ENCODE data around the gene DUSP22.

The DUSP22 gene

DNA sequence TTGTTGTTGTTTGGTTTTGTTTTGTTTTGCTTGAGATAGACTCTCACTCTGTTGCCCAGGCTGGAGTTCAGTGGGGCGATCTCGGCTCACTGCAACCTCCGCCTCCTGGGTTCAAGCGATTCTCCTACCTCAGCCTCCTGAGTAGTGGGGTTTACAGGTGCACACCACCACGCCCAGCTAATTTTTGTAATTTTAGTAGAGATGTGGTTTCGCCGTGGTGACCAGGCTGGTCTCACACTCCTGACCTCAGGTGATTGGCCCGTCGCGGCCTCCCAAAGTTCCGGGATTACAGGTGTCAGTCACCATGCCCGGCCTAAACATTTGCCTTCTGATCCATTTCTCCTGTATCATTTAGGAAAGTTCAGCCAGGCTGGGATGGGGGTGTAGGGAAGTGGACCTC lies 17.7 kb downstream of the DUSP22 start:
- no peak for DNase-seq (ENCODE audit: low spot score)

DNA sequence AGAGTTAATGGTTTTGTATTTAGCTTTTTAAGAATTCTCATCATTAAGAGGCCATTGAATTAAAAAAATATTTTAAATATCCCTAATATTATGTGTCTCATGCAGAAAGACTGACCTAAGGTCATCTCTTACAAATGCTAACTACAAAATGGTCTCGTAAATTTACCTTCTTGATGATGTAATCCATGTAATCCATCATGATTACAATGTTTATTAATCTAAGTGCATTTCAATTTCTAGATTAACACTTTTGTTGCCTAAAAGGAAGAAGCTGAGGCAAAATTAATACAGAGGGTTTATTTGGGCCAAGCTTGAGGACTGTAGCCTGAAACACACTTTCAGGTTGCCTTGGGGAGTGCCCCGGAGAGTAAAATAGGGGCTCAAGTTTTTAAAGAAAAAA lies 18.4 kb downstream of the DUSP22 start:
- no peak for DNase-seq (ENCODE audit: low spot score)

DNA sequence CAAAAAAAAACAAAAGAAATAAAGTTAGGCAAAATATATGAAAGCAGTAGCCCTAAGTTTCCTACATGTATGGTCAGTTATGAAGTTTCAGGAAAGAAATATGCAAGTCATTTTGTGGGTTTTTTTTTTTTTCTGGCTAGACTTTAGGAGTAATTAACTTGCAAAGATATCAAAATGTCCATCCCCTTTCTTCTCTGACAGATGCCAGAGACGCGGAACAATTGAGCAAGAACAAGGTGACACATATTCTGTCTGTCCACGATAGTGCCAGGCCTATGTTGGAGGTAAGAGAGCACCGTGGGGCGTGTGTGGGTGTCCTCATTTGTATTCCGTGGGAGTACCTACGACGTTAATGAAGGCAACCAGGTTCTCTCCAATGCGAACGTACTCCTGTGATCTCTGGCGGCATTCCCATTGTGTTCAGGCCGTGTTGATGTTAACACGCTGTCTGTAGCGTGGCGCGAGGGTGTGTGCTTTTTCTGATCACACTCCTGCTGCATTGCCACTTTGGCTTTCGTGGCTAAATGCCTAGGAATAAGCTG lies 19.5 kb downstream of the DUSP22 start:
- DNase-seq (ENCODE audit: low spot score) = no peak

DNA sequence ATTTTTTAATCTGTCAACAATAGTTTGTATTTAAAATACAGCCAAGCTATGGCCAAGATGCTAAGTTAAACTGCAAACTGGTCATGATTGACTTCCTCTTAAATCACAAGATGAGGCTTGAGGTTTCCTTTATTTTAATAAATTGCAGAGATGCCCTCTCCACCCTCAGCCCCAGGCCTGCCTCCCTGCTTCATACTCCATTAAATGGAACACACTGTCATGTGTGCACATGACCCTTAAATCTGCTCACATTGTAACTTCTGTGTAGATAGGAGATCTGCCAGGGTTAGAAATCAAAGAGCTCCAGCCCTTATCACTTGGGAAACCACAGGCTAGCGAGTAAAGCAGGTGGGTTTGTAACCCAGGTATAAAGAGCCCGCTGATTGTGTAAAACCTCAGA lies 20.8 kb downstream of the DUSP22 start:
- DNase-seq (ENCODE audit: low spot score) = no peak

DNA sequence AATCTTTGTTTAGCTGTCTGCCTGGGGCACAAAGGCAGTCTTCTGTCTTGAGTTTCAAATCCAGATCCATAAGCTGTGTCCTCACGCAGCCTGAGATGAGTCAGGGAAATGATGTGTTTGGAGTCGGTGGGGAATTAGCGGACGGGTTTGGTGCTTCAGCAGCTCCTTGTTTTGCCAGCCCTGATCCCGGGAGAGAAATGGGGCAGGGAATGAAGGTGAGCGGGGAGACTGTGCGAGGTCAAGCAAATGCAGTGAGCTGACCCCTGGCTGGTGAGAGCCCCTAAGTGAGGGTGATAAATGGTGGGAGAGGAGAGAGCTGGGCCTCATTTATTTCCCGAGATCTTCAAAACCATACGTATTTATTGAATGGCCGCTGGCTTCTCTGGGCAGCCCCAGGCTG lies 21.6 kb downstream of the DUSP22 start:
- no peak for DNase-seq (ENCODE audit: low spot score)

DNA sequence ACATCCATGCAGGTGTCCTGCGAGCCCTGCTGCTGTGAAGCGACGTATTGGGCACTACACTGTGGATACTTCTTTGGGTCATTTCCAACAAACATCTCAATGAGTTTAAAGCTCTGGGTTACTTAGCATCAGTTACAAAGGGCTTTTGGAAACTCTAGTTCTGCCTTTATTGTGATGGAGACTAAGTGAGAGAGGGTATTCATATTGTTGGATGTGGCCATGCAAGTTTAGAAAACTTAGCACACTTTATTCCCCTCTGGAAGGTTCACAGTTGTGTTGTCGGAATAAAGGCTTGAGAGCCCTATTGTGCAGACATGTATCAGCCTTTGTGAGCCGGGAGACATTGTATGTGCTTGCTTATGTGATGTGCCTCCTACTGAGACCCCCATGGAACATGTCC lies 22.1 kb downstream of the DUSP22 start:
- no peak for DNase-seq (ENCODE audit: low spot score)

DNA sequence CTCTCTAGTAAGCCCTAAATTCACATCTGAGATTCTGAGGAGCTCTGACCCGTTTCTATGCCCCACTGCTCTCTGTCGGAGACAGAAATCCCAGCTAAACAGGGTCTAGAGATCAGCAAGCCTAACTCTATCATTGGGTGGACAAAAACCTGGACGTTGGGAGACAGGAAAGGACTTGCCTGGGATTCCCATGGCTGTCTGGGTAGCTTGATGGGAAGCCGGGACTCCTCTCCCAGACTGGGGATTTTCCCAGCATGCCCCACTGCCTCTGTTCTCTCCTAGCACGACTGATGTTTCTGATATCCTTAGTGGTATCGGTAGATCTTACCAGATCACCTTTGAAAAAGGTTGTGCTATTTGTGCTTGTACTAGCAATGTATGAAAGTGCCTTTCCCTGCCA lies 22.9 kb downstream of the DUSP22 start:
- no peak for DNase-seq (ENCODE audit: low spot score)

DNA sequence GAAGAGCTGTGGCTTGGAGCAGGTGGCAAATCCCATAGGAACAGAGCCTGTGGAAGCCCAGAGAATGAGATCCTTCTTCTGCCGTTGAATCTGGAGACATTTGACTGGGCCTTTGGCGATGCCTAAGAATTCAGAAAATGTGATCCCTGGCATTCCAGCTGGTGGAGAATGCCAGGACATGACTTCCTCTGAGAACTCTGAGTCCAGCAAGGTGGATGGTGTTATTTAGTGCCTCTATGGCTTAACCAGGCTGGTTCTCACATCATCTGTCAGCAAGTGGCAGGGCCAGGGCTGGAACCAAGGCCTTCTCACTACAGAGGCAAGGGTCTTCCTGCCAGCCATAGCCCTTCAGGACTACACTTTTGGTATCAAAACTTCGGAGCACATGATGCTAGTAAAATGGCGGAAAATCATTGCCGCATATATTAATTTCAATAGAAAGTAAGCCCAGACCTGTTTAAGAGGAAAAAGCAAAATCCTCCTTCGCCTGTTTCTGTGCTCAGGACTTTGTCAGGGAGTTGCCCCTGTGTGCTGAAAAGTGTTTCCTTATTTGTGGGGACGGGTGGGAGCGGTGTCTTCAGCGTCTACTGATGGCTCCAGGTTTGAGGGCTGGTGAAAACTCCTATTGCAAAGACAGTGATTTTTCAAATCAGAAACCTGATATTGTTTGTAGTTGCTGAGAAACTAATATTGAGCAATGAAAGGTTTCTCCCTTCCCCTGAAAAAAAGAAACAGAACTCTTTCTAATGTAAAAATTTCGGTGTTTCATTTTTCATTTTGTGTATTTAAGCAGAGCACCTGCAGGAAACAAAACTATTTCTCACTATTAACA lies 23.9 kb downstream of the DUSP22 start:
- DNase-seq (ENCODE audit: low spot score) = no peak

DNA sequence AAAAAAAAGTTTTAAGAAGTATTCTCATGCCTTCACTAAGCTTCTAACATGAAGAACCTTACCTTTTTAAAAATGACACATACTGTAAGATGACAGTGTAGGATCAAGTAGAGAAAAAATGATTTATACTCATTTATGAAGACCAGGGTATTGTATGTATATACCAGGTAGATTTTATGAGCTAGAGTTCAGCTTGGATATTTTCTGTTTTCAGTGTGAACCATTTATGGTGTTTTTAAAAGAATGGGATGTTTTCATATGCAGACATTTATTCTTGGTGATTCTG lies 24.4 kb downstream of the DUSP22 start:
- no peak for DNase-seq (ENCODE audit: low spot score)

DNA sequence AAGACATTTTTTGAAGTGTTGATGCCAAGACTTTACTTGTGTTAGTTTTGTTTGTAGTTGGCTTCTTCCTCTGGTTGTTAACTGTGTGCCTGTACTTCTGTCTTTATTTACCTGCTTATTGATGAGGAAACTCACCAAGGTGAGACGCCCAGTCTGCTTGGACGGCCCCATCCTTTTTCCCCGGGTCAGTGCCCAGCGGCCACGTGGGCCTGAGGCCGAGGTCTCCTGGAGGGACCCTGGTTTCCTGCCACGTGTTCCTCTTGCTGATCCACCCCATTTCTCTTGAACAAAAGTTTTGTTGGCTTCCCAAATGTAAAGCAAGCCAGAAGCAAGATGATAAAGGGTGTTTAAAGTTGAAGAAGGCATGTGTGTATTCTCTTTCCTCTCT lies 24.8 kb downstream of the DUSP22 start:
- DNase-seq (ENCODE audit: low spot score) = no peak

DNA sequence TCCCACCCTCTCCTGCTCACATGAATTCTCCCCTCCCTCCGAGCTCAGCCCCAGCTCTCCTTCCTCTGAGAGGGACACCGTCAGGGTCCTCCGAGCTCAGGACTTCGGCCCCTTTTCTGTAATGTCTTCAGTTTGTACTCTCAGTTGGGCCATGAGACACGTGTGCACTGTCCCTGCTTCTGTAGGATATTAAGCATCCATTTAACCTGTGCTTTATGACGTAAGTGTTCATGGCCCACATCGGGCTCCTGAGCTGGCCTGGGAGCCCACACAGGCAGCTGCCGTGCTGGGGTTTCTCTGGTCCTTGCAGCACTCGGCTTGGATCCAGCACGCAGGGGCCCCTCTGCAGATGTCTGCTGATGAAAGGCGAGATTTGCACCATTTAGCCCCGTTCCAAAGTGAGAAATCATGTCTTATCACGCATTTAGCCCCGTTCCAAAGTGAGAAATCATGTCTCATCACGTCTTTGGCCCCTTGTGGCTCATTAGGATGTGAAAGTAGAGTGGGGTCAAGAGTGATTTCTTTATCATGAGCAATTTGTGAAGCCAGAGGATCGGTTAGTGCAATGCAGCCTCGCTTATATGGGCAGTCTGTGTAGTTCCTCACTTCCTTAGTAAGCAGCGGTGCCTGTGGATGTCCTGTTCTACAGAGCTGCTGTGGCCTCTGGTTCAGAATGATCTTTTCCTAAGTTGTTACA lies 25.3 kb downstream of the DUSP22 start:
- no peak for DNase-seq (ENCODE audit: low spot score)

DNA sequence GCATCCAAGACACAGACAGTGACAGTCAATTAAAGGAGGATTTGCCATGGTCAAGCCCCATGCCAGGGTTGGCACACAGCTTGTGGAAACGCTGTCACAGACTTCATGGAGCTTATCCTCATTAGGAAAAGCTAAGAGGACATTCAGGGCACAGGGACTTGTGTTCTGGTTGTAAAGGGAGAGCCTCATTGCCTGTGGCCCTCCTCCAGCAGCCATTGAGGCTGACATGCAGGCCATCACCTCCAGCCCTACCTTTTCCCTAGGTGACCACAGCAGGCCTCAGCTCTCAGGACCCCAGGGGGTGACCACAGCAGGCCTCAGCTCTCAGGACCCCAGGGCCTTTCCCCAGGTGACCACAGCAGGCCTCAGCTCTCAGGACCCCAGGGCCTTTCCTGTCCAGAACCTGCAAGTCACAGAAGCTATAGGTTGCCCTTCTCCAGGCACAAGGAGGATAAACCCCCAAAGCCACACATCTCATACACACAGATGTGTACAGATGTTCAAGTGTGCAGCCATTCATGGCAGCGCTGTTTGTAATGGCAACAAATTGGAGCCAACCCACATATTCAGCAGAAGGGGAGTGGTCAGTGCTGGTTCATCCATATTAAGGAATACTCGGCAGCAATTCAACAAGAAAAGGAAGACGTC lies 26.1 kb downstream of the DUSP22 start:
- DNase-seq (ENCODE audit: low spot score) = no peak

DNA sequence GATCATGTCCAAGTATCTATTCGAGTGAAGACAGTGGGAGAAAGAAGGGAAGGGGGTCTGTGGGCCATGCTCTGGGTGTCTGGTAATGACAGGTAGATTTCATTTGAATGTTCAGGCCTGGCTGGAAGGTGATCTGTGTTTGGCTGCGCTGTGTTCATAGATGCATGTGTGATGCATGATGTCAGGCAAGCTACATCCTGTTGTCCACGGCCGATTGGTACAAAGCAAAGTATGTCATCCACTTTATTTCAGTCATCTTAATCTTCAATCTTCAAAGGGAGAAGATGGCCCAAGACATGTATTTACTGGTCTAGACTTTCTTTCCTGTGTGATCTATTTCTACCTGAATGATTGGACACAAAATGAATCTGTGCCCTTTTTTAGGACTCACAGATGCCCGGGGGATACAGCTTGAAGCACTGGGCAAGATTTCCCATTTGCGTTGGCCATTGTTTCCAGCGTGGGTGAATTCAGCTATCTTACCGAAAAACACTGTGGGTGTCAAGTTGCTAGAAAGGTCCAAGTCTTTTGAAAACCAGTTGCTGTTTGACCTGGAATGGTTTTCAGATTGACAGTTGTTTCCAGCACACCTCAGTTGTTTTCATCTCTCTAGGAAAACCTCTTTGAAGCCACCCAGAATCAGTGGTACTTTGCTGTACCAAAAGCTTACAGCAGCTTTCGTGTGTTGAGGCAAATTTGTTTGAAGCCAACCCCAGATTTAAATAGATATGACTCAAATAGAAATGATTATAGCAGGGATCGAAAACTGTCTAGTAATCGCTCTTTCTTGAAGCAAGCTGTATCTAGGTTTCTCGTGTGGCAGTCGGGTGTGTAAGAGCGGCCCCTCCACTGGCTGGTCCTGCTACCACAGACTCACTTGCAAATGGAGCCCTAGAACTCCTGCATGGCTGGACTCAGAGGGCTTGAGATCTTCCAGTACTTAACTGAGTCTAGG lies 27.2 kb downstream of the DUSP22 start:
- DNase-seq (ENCODE audit: low spot score) = no peak

DNA sequence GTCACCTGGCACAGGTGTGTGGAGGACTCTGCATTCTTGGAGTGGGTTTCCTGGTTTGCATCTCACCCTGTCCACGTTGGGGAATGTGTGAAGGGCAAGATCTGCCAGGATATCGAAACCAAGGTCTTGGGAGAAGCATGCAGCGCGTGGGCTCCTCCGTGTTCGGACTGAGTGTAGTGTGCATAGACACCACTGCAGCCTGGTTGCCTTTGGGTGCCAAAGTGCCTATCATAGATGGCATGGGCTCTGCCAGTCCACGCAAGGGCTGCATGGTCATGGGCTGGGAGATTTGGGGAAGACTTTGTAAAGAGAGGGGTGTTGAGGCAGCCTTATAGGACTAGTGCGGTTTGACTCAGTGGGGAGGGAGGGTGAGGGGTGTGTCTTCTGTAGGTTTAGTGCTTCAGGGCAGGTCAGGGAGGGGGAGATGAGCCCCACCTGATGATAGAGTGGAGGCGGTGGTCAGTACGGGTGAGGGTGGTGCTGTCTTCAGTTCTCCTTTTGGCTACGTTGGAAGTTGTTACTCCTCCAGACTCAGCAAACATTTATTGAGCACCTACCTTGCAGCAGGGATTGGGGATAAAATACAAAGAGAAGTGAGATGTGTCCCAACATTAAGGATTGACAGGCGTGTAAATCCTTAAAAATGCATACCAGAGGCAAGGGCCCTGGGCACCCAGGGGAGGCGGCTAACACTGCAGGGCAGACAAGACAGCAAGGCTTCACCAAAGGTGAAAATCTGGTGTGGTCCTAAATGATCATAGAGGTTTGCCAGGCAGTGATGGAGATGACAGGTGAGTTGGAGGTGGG lies 28.3 kb downstream of the DUSP22 start:
- no peak for DNase-seq (ENCODE audit: low spot score)

DNA sequence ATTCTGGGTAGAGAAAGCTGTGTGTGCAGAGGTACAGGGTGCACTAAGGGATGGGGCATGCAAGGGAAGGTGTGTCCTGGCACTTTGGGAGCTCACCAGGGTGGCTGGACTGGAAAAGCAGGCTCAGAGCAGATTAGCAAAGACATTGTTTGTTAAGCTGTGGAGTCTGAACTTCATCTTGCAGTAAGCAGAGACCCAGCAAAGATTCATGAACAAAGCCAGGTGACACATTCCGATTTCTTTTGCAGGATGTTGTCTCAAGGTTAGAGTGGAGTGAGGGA lies 28.8 kb downstream of the DUSP22 start:
- no peak for DNase-seq (ENCODE audit: low spot score)

DNA sequence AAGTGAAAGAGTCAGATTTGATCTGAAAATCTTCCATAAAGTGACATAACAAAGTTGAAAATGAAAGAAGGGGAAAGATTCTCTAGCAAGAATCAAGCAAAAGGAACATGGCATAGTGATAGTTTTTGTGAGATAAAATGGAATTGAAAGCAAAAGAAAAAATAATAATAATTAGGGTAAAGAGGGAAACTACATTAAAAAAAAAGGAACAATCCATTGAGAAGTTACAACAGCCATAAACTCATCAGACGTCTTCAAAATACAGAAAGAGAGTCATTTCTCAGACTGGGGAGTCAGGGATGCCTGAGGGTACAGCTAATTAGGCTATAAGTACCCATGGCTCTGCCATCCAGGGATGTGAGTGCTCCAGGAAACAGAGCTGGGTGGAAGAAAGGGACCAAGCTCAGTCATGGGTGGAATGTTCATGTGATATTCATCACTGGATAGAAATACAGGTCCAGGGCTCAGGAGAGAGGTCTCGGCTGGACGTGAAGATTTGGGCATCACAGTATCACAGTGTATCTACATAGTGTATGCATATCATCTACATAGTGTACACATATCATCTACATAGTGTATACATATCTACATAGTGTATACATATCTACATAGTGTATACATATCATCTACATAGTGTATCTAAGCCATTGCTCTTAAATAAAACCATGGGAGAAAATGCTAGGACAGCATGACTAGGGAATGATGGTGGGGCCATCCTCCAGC lies 29.4 kb downstream of the DUSP22 start:
- no peak for DNase-seq (ENCODE audit: low spot score)

DNA sequence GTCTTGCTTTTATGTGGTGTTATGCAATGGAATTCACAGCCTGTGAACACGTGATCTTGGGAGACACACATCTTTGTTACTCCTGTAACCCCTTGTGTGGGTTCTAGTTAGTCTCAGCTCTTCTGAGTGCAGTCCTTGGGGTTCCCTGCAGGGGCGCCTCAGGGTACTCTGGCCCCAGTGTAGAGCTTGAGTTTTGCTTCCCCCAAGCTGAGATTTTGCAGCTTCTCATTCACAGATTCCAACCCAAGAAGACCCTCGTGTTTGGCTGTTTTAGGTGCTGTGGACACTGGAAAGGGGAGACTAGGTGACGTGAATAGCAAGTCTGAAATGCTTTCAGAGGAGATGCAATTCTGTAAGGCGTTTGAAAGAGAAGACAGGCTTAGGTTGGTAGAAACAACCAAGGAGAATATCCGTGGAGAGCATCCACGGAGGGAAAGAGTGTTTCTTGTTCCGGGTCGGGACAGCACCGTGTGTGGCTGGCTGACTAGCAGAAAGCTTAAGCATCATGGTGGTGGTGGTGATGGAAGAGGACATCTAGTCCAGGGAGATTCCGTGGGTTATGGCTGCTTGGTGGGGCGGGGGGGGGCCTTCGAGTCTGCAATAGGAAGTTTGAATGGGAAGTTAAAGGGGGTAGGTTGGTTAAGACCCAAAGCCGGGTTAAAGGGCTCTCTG lies 30.1 kb downstream of the DUSP22 start:
- no peak for DNase-seq (ENCODE audit: low spot score)

DNA sequence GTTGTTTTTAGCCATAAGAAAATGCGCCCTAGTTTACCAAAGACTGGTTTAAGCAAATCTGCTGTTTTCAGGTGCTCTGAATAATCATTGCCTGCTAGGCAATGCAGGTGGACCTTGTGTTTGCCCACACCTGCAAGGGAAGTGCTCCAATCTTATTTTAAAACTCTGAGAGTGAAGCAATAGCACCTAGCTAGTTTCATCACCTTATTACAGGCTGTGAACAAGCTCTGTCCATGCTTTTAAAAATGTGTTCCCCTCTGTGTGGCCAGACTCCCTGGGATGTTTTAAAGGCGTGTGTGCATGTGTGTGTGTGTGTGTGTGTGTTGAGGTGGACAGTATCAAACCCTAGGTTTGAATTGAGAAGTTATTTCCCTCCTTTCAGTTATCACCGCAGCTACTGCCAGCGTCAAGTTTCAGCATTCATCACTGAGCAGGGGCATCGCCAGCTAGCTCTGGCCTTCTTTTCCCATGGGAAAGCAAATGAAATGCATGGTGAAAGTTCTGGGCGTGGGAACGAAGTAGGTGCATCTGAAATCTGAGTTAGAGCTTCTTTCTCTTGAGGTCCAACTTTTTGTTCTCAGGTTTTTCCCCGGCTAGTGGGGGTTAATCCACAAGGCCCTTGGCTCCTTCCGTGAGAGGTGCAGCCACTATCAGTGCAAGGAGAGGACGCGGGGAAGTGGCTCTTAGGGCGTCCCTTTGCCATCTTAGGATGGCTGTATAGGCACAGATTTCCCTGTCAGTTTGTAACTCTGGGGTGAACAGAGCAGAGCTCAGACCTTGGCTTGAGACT lies 30.8 kb downstream of the DUSP22 start:
- no peak for DNase-seq (ENCODE audit: low spot score)

DNA sequence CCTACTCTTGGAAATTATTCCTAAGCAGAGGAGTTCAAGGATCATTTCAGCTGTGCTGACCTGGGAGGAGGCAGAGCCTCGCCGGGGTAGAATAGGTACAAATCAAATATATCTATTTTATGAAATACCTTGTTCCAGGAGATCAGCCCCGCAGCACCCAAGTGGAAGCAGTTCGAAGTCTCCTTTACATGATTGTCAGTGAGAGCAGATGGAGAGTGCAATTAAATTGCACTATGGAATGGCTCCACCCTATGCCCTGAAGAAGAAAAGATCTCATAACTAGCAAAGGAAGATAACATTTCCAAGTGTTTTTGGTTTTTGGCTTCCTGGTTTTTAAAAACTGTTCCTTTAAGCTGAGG lies 31.4 kb downstream of the DUSP22 start:
- no peak for DNase-seq (ENCODE audit: low spot score)

All from HuH-7 (cell line).